GM21390 (cell line): Measurements from ENCODE around the gene EZH1.
"Not testable (repeated sequence)": the region's sequence is repeated elsewhere in the genome, so short reads cannot be mapped to it uniquely, and the experiment has no call there.

Source experiments
- ATAC-seq: cut with Tn5 transposase; IDR thresholded peaks from one replicate; pipeline ENCODE4 v1.9.1; 2021; ENCODE audit not compliant: unreplicated experiment

Gene EZH1

DNA sequence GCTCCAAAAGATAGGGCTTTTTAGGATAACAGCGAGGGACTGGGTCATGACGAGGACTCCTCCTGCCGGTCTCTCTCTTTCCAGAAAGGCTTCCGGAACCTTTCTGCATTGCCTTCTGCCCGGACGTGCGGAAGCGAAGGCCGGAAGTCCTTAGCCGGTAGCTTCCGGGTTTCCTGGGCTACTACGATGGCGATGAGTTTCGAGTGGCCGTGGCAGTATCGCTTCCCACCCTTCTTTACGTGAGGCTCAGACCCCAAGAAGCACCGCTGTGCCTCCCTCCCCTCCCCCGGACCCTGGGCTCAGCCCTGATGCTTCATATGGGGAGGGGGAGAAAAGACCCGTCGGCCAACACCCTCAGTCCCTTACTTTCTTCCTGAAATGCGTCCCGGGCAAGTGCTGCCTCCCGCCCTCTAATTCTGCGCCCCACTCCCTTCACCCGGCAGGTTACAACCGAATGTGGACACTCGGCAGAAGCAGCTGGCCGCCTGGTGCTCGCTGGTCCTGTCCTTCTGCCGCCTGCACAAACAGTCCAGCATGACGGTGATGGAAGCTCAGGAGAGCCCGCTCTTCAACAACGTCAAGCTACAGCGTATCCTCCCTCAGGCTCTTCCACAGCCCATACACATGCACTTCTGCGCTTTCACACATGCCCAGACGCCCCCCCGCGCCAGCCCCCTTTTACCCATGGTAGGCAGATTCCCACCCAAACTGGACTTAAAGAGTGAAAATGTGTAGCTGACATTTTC lies 28.6 kb upstream of the EZH1 start, which contains the start of gene VPS25:
Gene VPS25 (plus strand): TSS at position 160 of the 746 bp plus-strand sequence. CDS start 27 bp downstream, at position 187.
- no peak for ATAC-seq

DNA sequence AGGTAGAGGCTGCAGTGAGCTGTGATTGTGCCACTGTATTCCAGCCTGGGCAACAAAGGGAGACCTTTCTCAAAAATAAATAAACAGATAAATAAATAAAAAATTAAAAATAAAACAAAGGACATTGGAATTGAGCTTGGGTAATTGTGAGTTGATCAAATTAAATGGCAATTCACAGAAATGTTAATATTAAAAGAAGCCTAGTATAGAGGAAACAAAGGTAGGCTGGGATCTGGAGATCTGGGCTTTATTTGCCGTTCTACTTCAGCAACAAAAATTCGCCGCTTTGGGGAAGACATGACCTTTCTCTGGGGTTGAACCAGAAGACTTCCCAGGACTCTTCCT lies 28.1 kb upstream of the EZH1 start:
- no peak for ATAC-seq

DNA sequence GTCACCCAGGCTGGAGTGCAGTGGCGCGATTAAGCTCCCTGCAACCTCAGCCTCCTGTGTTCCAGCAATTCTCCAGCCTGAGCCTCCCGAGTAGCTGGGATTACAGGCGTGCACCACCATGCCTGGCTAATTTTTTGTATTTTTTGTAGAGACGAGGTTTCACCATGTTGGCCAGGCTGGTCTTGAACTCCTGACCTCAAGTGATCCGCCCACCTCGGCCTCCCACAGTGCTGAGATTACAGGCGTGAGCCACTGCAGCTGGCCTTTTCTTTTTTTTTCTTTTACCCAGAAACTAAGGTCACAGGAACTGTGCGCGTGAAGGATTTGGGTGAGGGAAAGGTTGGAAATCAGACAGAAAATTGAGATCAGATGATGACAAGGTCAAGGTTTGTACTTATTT lies 25.1 kb upstream of the EZH1 start:
- ATAC-seq, result not testable (repeated sequence)

DNA sequence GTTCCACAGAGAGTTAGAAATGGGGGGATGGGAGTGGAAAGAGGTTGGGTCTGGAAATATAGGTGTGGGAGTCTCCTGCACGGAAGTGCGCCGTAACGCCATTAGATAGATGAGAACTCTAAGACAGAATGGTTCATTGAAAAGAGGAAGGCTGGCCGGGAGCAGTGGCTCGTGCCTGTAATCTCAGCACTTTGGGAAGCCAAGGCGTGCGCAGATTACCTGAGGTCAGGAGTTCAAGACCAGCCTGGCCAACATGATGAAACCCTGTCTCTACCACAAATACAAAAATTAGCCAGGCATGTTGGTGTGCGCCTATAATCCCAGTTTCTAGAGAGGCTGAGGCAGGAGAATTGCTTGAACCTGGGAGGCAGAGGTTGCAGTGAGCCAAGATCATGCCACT lies 23.2 kb upstream of the EZH1 start:
- ATAC-seq, result not testable (repeated sequence)

DNA sequence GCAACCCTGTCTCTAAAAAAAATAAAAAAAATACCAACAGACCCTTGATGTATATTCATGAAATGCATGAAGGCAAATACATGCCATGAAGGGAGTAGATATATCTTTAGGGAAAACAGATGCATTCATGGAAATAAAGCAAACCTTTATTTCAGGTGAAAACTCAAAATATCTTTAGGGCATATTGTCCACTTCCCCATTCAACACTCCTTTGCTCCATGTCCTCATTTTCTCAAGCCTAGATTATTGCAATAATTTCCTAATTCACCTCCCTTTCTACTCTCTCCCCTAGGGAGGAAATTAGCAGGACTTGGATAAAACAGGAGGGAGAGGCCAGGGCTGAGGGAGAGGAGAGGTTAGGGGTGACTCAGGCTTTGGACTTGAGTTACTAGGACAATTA lies 22.7 kb upstream of the EZH1 start:
- no peak for ATAC-seq

DNA sequence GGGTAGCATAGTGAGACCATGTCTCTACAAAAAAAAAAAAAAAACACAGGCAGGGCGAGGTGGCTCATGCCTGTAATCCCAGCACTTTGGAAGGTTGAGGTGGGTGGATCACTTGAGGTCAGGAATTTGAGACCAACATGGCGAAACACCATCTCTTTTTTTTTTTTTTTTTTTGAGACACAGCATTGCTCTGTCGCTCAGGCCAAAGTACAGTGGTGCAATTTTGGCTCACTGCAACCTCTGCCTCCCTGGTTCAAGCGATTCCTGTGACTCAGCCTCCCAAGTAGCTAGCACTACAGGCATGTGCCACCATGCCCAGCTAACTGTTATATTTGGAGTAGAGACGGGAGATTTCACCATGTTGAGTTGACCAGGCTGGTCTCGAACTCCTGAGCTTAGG lies 21.3 kb upstream of the EZH1 start:
- no peak for ATAC-seq

DNA sequence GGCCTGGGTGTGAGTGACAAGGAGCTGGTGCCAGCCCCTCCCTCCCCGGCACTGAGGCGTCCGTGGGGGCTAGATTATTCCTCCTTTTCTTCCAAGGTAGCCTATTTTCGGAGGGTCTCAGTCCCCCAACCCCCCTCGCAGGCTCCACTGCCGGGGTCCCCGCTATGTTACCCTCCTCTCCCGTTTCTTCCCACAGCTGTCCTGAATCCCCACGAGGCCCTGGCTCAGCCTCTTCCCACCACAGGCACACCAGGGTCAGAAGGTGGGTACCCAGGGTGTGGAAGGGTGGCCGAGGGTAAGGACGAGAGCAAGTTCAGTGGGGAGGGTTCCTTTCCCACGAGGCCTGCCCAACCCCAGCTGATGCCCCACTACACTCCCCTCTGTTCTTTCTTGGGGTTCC lies 16.8 kb upstream of the EZH1 start:
- no peak for ATAC-seq

DNA sequence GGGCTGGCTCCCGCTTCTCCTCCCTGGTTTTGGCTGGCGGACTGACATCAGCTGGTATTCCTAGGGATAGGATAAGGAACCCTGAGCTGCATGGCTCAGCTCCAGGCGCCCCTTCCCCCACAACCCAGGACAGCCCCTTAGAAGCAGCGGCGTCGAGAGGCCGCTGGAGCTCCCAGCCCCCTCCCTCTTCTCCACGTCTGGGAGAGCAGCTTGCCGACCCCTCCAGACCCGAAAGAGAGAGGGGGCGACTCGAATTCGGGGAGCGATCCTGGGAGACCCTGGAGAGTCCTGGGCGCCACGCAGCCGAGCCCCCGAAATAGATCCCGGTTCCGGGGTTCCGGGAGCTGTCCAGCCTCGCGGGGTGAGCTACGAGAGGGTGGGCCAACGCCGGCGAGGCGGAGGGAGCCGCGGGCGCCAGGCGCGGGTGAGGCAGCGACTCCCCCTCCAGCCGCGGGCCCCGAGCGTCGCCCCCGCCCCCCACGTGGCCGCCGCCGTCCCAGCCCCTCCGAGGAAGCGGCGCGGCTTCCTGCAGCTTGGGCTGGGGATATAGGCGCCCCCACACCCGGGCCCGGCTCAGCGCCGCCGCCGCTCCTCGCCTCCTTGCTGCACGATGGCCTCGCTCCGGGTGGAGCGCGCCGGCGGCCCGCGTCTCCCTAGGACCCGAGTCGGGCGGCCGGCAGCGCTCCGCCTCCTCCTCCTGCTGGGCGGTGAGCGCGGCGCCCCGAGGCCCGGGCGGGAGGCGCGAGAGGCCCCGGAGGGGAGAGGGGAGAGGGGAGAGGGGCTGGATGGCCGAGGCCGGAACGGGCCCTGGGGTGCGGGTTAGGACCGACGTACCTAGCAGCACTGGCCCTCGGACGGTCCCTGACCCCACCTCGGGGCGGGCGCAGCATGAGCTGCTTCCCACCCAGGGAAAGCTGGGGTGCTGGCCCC lies 16.1 kb upstream of the EZH1 start, which contains the start of gene RAMP2:
Gene RAMP2 (plus strand): TSS at position 576 of the 930 bp plus-strand sequence. CDS start 35 bp downstream, at position 611.
- no peak for ATAC-seq

DNA sequence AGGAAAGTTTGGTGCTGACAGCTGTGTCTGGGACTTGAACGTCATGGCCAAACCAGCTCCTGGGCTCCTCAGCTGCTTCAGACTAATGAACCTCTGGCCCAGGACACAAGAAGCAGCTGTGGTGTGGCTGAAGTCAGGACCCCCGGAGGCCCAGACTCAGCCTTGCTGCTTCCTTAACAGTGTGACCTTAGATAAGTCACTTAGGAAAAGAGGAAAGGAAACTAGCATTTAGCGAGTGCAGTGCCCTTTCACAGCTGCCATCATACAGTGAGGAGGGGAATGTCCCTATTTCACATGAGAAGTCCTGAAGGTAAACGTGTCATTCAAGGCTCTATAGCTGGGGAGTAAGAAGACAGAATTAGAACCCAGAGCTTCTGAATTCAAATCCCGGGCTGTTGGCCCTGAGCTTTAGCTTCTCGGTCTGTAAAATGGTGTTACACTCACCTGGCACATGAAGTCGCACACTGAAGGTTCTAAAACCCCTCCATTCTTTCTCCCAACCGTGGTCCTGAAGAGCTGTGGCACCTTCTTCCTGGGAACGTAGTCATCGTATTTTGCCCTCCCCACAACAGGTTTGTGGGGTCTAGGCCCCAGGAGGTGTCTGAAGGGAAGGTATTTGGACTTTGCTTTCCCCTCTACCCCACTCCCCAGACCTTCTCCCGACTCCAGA lies 15.3 kb upstream of the EZH1 start:
- ATAC-seq, result no peak

DNA sequence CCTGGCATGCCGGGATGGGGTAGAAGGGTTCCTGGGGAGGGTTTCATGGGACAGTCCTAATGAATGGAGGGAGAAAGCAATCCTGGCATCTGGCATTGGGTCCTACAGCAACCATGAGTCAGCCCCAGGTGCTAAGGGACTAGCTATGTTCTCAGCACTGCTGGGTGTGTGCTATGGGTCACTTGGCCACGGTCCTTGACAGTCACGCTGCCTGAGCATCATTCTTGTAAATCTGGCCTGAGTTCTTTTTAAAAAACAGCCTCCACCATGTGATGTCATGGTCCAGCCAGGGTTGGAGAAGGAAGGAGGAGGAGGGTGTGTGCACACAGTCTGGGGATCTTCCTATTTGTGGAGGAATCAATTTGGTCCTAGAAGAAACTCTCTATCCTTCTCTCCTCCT lies 9.9 kb upstream of the EZH1 start:
- ATAC-seq, result no peak

DNA sequence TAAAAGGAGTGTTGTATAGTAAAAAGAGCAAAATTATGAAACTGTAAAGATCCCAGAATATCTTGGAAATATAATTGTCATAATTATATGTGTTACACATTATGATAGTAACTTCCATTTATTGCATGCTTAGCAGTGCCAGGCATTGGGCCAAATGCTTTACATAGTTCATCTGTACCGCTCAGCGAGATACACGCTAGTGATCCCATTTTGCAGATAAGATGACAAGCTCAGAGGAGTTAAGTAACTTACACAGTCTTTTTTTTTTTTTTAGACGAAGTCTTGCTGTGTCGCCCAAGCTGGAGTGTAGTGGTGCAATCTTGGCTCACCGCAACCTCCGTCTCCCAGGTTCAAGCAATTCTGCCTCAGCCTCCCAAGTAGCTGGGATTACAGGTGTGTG lies 6.8 kb upstream of the EZH1 start:
- ATAC-seq, result no peak

DNA sequence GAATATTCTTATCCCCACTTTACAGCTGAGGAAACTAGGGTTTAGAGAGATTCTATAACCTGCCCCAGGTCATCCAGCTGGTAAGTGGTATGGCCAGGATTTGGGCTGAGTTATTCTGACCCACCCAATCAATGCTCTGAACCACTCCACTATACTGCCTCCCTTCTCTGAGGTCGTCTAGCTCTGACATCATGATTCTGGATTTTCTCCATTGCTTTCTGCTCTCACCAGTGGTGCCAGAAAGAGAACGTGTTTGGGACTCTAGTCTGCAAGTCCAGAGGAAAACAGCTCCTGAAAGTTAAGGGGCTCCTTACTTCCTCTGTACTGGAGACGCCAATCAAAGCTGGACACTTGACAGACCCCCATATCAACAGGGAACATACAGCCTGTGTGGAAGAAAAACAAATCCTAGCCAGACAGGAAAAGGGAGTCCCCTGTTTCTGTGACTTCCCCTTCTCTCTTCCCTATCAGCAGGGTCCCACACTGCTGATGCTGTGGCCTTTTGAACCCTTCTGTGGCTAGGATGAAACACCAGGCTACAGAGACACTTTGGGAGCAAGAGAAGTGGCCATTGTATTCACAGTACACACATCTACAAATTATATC lies 6.0 kb upstream of the EZH1 start:
- no peak for ATAC-seq

DNA sequence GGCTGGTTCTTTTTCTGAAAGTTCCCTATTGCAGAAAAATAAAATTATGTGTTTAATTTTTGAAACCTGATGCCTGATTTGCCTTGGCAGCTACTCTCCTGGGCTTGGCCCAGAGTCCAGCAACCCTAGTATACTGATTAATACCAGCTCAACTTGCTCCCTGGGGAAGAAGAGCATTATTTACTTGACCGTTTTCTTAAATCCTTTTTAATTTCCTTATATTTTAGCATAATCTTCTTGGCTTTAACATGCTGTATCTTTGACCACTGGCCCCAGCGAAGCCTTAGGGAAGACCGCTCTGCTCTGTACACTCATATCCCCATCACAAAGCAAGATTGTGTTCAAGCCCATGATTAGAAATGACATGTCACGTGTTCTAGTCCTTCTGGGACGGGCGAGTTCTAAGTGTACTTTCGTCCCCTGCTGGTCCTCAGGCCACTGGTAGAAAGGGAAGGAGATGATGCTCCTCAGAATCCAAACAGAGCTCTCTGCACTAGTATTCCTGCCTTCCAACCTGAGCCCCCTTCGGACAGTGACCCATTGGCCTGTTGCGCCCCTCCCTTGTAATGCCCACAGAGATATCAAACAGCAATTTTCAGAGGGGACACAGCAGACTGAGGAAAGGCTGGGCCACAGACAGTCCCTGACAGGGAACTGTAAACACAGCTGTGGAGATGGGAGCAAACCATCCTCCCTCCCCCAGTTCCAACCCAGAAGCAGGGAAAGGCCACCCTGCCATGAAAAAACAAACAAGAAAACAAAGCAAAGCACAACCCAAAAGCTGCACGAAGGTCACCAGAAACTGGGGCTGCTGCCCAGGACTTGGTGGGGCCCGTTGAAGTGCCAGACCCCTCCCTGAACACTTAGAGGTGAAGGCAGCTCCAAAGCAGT lies 4.3 kb upstream of the EZH1 start:
- no peak for ATAC-seq

DNA sequence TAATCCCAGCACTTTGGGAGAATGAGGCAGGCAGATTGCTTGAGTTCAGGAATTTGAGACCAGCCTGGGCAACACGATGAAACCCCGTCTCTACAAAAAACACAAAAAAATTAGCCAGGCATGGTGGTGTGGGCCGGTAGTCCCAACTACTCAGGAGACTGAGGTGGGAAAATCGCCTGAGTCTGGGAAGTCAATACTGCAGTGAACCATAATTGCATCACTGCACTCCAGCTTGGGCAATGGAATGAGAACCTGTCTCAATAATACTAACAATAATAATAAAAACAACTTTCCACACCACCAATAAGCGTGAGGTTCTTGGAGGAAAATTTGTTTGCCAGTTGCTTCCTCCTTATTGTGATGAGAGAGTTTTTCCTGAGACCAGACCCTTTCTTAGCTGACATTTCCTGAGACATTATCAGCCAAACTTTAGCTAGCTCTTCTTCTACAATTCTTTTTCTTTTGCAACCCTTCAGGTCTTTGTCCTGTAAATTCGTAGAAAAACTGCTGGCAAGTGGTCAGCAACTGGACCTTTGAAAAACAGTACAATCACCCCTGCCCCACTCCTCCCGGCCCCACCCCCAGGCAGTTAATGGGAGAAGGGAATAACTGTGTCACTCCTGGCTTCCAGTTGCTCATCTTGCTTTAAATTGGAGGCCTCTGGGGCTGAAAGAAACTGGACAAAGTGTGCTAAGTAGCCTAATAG lies 3.5 kb upstream of the EZH1 start:
- no peak for ATAC-seq

DNA sequence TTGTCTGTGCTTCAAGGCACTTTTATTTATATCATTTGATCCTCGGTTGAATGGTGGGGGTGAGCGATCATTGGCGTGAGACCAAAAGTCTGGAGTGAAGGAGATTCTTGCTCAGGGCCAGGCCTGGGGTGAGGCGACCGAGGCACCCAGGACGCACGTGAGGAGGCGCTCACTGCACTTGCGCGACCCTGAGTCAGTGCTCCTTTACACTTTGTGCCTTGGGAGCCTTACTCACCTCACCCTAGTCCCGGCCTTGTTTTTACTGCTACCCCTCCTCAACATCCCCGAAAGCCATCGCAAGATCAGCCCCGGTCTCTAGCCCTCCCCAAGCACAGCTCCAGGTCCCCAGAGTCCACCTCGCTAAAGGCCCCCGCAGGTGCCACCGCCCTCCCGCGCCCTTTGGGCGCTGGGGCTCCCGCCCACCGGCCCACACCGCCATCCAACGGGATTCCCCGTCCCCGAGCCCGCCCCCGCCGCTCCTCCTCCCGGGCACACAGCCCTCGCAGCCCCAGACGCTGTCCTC lies 496 bp downstream of the EZH1 start:
- ATAC-seq, result peak; percentile 52

DNA sequence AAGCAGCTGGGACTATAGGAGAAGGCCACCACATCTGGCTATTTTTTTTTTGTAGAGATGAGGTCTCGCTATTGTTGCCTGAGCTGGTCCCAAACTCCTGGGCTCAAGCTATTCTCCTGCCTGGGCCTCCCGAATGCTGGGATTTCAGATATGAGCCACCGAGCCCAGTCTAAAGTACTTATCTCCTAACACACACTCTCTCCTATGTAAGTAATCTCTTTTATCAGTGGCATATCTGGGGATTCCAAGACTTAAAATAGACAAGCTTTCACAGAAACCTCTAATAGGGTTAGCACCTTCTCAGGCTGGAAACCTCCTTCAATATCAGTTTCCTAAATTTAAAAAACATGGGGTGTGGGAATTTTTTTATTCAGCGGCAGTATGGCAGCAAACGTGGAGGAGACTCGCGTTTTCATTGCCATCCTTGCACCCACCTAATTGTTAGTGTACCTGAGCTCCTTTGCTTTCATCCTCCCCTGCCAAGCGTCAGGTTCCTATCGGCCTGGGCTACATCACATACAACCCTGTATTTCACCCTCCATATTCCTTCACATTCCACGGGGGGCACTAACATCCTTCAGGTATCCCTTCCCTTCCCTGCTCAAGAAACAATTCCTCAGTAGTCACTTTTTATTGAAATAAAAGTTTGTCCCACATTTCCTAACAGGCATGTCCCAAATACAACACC lies 1.1 kb downstream of the EZH1 start:
- ATAC-seq, result no peak

DNA sequence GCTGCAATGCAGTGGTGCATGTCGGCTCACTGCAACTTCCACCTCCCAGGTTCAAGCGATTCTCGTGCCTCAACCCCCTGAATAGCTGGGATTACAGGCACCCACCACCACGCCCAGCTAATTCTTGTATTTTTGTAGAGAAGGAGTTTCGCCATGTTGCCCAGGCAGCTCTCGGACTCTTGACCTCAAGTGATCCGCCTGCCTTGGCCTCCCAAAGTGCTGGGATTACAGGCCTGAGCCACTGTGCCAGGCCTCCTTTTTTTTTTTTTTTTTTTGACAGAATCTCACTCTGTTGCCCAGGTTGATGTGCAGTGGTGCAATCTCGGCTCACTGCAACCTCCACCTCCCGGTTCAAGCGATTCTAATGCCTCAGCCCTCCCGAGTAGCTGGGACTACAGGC lies 1.9 kb downstream of the EZH1 start:
- ATAC-seq, result not testable (repeated sequence)

DNA sequence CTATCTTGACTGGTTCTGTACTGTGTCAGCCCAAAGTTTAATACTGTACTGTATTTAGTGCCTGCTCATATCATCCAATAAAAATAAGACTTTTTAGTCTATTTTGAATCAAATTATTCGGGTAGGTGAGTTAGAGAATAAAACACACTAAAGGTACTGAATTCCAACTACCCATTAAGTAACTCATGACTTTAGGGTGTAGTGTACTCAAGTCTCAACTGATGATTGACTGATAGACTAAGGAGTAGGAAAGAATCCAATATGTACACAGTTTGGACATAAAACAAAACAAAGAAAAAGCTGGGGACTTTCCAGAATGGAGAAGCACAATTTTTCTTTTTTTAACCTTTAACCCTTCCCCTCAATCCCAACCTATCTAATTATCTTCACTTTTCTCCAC lies 4.1 kb downstream of the EZH1 start:
- ATAC-seq, result no peak

DNA sequence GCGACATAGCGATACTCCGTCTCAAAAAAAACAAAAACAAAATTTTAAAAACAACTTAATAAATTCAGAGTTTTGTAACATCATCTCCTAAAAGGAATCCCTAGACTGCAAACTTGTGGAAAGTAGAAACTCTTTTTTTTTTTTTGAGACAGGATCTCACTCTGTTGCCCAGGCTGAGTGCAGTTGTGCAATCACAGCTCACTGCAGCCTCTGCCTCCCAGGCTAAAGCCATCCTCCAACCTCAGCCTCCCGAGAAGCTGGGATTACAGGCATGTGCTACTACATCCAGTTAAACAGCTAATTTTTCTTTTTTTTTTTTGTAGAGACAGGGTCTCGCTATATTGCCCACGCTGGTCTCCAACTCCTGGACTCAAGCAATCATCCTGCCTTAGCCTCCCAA lies 19.7 kb downstream of the EZH1 start:
- no peak for ATAC-seq
